NCI-H2196 treated with DMSO at 0.1 percent for 48 hours (cell line): ENCODE measurements around the gene MAPK1IP1L.
"Not testable (repeated sequence)": the region's sequence is repeated elsewhere in the genome, so short reads cannot be mapped to it uniquely, and the experiment has no call there.

Source experiments
- DNase-seq: peaks from one replicate; lab custom pipeline; 2025; ENCODE audit not compliant: unreplicated experiment; lab: John Stamatoyannopoulos, UW

MAPK1IP1L gene

DNA sequence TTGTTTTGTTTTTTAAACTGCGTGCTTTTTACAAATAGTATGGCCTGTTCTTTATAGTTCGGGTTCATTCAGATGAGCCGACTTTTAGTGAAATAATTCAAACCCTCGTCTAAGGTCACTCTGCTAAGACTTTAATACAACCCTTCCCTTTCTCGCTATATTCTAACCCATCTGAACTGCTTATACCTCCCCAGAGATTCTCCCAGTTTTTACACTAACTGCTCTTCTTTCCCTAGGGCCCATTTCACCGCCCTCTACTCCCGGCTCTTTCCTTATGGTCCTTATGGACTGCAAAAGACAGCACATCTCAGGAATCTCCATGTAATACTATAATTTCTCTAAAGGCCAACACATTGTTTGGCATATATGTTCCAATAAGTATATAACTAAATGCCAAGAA lies 2.1 kb downstream of the MAPK1IP1L start:
- DNase-seq, result no peak

GRCh38 chr14:55054098-55054497 lies 2.7 kb downstream of the MAPK1IP1L start:
- DNase-seq, result no peak

- no peak for DNase-seq
These were observed 6.5 kb downstream of the MAPK1IP1L start for GRCh38 chr14:55057919-55058318.

GRCh38 chr14:55059333-55059732 lies 7.9 kb downstream of the MAPK1IP1L start:
- DNase-seq, result no peak

GRCh38 chr14:55062517-55063351 lies 11.3 kb downstream of the MAPK1IP1L start:
- DNase-seq, result peak; percentile 10

- not testable (repeated sequence) for DNase-seq
These were observed 13.4 kb downstream of the MAPK1IP1L start for GRCh38 chr14:55064896-55065295.

DNA sequence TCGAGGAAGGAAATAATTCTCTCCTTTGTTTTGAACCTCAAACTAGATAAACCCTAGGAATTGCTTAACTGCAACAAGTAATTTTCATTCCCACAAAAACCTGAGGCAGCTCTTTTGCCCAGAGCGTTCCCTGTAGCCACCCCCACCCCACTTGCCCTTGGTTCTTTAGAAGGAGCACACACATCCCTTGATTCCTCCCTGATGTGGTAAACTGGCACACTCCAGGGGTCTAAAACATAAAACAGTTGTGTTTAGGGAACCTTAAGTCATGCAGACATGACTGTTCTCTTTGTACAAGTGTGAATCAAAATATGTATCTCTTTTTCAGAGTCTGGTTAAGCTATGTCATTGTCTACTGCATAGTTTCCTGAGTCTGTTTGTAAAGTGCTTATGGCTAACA lies 14.0 kb downstream of the MAPK1IP1L start:
- no peak for DNase-seq

DNA sequence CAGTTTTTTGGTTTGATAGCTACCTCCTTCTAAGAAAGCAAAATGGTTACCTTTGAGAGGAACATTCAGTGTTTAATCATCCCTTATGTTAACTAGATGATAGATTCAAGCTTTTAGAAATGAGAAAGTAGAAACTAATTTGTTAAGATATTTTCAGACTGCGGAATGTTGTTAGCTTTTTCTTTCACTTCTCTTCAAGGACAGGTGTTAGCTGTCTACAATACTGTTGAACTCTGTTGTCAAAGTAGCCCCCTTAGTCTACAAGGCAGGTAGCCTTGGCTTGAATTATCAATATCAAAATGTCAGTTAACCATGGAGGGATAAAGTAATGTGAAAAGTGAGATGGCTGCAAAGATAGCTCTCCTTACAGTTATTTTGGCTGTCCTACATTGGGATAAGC lies 14.8 kb downstream of the MAPK1IP1L start:
- no peak for DNase-seq

- no peak for DNase-seq
These were observed 19.5 kb downstream of the MAPK1IP1L start for GRCh38 chr14:55070981-55071411.

GRCh38 chr14:55071870-55072640 lies 20.6 kb downstream of the MAPK1IP1L start:
- no peak for DNase-seq

DNA sequence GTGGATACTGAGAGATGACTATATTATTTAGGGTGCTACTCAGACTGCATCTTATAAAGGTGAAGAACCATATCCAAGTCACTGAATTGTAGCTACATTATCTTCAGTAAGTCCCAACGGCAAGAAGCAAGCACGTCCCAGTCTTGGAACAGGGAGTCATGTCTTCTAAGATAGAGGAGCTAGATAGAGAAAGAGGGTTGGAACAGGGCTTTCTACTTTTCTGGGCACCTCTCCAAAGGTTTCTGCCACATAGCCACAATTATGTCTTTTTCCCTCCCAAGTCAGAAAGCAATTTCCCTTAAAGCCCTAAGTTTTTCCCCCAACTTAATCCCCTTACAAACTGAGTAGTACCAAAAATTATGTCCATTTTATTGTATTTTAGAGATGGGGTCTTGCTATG lies 22.4 kb downstream of the MAPK1IP1L start:
- no peak for DNase-seq

DNA sequence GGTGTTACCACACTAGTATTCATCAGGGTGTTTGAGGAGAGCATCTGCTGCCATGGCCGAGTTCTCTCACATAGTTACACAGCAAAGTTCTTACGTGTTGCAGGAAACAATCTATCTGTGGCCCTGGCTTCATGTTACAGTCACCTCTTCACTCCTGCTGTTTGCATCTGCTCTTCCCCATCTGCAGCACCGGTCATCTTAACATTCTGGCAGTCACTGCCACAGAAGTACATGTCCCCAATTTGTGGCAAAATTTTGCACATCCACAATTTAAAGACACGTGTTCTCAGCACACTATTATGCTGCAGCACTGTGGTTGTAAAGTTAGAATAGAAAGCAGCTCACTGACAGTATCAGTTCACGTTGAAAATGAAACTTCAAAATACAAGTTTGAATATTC lies 23.2 kb downstream of the MAPK1IP1L start:
- no peak for DNase-seq

DNA sequence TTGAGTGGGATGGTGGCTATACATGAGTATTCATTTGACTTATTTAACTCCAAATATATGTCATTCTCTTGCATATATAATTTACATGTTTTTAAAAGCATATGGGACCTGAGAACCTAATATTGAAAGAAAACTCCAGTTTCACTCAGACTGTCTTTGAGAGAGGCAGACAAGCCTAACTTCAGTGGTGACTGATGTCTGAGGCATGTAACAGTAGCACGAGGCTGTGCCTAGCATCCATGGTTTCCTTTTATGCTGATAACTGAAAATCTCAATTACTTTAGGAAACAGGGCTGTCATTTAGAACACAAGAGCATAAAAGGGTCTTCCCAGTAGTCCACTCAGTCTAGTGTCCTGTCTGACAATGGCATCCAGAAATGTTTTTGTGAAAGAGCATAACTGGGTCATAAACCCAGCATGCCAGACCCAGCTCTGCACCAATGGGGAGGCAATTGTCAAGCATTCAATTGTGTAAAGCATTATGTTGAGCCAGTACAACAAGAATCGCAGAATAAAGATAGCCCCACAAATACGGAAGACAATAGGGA lies 24.3 kb downstream of the MAPK1IP1L start:
- no peak for DNase-seq

DNA sequence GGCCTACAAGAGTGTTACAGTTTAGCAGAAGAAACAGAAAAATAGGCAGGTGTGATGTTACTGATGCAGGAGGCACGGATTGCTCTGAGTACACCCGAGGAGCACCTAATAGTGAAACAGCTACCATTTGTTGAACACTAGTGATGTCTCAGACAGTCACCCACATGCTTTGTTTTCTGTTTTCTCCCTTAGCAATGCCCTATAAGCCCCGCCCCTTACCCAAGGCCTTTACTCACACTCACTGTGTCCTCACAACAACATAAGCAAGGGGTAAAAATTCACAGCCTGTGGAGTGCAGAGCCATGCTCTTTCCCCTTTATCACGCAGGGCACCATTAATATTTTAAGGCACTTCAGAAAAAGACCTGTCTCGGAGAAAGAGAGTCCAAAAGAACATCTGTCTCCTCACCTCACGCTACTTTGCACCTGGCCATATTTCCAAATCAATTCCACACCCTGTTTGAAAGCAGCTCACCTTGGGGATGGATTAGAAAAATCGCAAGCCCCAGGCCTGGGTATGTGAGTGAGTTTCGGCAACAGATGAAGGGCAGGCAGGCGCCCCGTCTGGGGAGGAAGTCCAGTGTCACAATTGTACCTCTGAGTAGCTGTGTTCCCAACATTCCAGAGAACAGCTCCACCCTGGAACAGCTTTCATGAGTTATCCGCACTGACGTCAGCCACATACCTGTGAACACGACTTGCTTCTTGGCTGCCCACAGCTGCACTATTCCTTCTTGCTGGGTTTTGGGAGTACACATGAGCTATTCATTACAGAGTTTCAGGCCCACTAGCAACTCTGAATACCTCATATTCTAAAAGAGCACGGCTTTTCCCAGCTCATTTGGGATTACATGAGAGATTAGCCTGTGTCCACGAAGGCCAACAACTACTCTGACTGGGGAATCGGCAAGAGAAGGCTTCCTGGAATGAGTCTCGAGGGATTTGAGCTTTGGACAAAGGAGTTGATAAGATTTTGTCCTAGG lies 26.0 kb downstream of the MAPK1IP1L start:
- no peak for DNase-seq

DNA sequence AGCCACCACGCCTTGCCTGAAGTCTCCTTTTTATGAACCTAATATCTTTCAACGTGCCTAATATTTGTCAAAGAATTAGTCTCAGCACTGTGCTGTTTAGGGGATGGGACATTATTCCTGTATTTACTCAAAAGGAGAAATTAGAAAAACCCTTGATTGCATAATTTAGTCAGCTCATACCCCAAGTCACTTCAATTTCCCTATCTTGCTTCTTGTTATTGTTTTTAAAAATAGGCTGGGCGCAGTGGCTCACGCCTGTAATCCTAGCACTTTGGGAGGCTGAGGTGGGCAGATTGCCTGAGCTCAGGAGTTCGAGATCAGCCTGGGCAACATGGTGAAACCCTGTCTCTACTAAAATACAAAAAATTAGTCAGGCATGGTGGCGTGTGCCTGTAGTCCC lies 28.5 kb downstream of the MAPK1IP1L start:
- not testable (repeated sequence) for DNase-seq

GRCh38 chr14:55084401-55085059 lies 33.1 kb downstream of the MAPK1IP1L start:
- no peak for DNase-seq

GRCh38 chr14:55085060-55085660 lies 33.7 kb downstream of the MAPK1IP1L start:
- no peak for DNase-seq

DNA sequence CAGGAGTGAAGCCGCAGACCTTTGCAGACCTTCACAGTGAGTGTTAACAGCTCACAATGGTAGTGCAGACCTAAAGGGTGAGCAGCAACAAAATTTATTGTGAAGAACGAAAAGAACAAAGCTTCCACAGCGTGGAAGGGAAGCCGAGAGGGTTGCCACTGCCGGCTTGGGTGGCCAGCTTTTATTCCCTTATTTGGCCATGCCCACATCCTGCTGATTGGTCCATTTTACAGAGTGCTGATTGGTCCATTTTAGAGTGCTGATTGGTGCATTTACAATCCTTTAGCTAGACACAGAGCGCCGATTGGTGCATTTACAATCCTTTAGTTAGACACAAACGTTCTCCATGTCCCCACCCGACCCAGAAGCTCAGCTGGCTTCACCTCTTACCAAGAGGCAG lies 35.5 kb downstream of the MAPK1IP1L start:
- DNase-seq, result no peak

GRCh38 chr14:55088356-55088755 lies 36.9 kb downstream of the MAPK1IP1L start:
- no peak for DNase-seq

GRCh38 chr14:55092341-55092740 lies 40.9 kb downstream of the MAPK1IP1L start:
- no peak for DNase-seq
